RWPE1 (cell line): Measurements from ENCODE around the gene CHAF1B.

Source experiments
- CTCF ChIA-PET: fragments of 350-600 bp; sonication (Branson Sonifier 250); formaldehyde crosslinking; extraction: SDS; loops from one replicate; lab custom pipeline; 2021; lab: Yijun Ruan, JAX
- POLR2A ChIA-PET: fragments of 400-600 bp; formaldehyde crosslinking; extraction: SDS; loops from one replicate; lab custom pipeline; 2020; ENCODE audit warnings: antibody characterized with exemption; ENCODE audit not compliant: low non-redundant PET; lab: Yijun Ruan, JAX
- DNase-seq: peaks from one replicate; pipeline ENCODE4 v3.0.0; 2012; ENCODE audit warnings: low spot score
- H3K27ac ChIP-seq: fragments of 450-650 bp; 2 replicates; pipeline ENCODE4 v1.5.1; 2017
- TF ChIP-seq, protein P1 (sequence below): fragments of 450-650 bp; conservative IDR thresholded peaks from 2 replicates; pipeline ENCODE4 v1.5.1; 2017; ENCODE audit warnings: low read depth, mild to moderate bottlenecking

Gene CHAF1B

DNA sequence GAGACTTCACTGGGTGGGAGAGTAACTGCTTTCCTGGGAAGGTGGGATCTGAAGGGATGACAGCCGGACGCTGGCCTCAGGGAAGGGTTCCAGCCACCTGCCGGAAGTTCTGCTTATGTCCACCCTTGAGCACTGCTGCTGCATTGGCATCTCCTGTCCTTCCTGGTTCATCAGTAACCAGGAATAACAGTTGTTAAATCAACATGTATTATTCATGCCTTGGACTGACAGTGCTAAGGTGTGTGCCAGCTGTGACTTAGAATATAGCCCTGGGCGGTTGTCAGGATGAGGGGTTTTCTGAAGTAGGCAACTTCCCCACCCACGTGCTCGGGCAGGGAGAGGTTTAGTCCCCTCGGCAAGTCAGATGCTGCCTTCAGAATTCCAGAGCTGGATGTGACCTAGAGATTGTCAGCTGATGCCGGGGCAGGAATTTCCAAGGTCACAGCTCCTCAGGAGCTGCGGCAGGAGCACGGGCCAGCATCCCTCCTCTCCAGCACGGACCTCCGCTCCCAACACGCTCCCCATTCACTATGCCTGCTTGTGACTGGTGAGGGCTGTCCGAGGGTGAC is 76.8 kb downstream of the CHAF1B start:
- TF ChIP-seq, protein P1, sequence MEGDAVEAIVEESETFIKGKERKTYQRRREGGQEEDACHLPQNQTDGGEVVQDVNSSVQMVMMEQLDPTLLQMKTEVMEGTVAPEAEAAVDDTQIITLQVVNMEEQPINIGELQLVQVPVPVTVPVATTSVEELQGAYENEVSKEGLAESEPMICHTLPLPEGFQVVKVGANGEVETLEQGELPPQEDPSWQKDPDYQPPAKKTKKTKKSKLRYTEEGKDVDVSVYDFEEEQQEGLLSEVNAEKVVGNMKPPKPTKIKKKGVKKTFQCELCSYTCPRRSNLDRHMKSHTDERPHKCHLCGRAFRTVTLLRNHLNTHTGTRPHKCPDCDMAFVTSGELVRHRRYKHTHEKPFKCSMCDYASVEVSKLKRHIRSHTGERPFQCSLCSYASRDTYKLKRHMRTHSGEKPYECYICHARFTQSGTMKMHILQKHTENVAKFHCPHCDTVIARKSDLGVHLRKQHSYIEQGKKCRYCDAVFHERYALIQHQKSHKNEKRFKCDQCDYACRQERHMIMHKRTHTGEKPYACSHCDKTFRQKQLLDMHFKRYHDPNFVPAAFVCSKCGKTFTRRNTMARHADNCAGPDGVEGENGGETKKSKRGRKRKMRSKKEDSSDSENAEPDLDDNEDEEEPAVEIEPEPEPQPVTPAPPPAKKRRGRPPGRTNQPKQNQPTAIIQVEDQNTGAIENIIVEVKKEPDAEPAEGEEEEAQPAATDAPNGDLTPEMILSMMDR = no peak
- CTCF ChIA-PET = no interaction called here
- H3K27ac ChIP-seq = peak overlapping the region; percentile 10; the same call in 1 of the 2 replicates
- POLR2A ChIA-PET = no interaction called here
- no peak for DNase-seq

DNA sequence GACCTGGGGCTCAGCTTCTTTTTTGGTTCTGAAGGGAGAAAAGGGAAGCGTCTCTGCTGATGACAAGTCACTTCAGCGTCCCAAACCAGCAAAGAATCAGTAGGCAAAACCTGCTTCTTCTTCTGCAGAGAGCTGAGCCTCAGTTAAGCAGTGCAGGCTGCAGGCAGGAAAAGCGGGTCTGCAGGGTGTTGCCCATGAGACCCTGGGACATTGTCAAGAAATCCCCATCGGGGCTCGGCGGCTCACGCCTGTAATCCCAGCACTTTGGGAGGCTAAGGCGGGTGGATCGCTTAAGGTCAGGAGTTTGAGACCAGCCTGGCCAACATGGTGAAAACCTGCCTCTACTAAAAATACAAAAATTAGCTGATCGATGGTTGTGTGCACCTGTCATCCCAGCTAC is 78.0 kb downstream of the CHAF1B start:
- H3K27ac ChIP-seq = no peak overlapping the region
- CTCF ChIA-PET = no interaction called here
- TF ChIP-seq, protein P1 = no peak
- POLR2A ChIA-PET = no interaction called here
- DNase-seq = no peak

DNA sequence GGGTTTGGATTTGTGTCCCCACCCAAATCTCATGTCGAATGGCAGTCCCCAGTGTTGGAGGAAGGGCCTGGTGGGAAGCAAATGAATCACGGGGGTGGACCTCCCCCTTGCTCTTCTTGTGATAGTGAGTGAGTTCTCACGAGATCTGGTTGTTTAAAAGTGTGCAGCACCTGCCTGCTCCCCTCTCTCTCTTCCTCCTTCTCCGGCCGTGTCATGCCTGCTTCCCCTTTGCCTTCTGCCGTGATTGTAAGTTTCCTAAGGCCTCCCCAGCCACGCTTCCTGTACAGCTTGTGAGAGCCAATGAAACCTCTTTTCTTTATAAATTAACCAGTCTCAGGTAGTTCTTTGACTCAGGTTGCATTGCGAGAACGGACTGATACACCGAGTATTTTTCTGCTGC is 78.8 kb downstream of the CHAF1B start:
- TF ChIP-seq, protein P1 = no peak
- POLR2A ChIA-PET = no interaction called here
- no peak for DNase-seq
- H3K27ac ChIP-seq = no peak overlapping the region
- CTCF ChIA-PET = no interaction called here

DNA sequence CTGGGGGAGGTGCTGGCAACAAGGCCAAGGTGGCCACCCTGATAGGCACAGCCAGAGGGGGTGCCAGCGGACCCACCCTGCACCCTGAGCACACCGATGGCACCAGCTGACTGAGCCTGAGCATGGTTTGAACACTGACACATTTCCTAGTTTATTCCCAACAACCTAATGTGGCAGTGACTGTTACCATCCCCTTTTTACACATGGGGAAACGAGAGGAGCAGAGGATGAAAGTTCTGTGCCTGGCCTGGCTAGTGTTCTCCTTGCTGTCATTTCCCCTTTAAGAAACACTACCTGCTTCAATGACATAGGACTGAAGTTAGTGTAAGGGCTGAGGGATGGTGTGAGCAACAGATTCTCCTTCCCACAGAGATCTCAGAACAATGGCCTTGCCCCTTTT is 79.4 kb downstream of the CHAF1B start:
- no peak for DNase-seq
- ChIA-PET CTCF (no interaction called here), POLR2A (no interaction called here)
- H3K27ac ChIP-seq = no peak overlapping the region
- TF ChIP-seq, protein P1 = no peak

DNA sequence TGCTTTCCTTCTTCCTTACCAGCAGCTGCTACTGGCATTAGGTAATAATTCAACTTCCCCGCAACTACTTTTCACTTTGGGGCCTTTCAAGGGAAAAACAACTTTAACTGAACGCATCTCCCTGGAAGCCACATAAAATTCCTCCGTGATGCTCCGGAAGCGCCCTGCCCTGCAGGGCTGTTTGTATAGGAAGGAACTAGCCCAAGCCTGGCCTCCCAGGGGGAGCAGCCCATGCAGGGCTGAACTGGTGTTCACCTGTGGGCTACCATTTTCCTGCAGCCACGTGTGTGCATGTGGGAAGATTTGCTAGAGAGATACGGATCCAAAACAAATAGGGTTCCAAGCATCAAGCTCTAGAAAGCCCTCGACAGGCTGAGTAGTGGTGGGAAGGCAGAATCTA is 80.3 kb downstream of the CHAF1B start:
- H3K27ac ChIP-seq = no peak overlapping the region; the same call in 1 of the 2 replicates
- DNase-seq = no peak
- ChIA-PET CTCF (interaction anchor here (0.6 kb wide), 1 partner anchor 223 kb away, joined by 3 read pairs; no protein-coding TSS in a partner anchor), POLR2A (no interaction called here)
- TF ChIP-seq, protein P1 = no peak

DNA sequence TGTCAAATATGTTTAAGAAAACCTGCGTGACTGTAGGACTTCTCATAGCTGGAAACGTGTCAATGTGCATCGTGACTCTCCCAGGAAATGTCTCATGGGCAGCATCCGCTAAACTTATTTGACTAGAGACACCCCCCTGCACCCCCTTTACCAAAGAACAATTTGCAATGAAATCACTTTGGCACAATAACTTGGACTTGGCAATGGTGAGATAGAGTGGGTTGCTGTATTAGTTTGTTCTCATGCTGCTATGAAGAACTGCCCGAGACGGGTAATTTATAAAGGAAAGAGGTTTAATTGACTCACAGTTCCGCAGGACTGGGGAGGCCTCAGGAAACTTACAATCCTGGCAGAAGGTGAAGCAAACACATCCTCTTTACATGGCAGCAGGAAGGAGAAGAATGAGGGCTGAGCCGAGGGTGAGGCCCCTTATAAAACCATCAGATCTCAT is 80.9 kb downstream of the CHAF1B start:
- POLR2A ChIA-PET = no interaction called here
- no peak overlapping the region for H3K27ac ChIP-seq
- TF ChIP-seq, protein P1 = no peak
- CTCF ChIA-PET = interaction anchor here (0.6 kb wide), 1 partner anchor 224 kb away, joined by 3 read pairs; no protein-coding TSS in a partner anchor
- no peak for DNase-seq
